HT-29 (cell line): ENCODE data around the gene ENPP5. TPM values are rescaled to one million over a fixed set of nuclear protein-coding genes. Genes with fewer than 3 reads are reported as not detected.

Experiments used
- DNase-seq: peaks from one replicate; pipeline ENCODE4 v3.0.0-alpha.2; 2015; ENCODE audit warnings: low spot score
- total RNA-seq: library from RNA; depleted of rRNA; stranded (reverse); fragments of >200 nt; shearing (Covaris generic); gene quantifications from 2 replicates; pipeline ENCODE4 v1.2.3, GENCODE V29; 2014; rRNA removed

The ENPP5 gene
- 1.4 TPM in 1 of 2 replicates, not detected in the other for total RNA-seq

DNA sequence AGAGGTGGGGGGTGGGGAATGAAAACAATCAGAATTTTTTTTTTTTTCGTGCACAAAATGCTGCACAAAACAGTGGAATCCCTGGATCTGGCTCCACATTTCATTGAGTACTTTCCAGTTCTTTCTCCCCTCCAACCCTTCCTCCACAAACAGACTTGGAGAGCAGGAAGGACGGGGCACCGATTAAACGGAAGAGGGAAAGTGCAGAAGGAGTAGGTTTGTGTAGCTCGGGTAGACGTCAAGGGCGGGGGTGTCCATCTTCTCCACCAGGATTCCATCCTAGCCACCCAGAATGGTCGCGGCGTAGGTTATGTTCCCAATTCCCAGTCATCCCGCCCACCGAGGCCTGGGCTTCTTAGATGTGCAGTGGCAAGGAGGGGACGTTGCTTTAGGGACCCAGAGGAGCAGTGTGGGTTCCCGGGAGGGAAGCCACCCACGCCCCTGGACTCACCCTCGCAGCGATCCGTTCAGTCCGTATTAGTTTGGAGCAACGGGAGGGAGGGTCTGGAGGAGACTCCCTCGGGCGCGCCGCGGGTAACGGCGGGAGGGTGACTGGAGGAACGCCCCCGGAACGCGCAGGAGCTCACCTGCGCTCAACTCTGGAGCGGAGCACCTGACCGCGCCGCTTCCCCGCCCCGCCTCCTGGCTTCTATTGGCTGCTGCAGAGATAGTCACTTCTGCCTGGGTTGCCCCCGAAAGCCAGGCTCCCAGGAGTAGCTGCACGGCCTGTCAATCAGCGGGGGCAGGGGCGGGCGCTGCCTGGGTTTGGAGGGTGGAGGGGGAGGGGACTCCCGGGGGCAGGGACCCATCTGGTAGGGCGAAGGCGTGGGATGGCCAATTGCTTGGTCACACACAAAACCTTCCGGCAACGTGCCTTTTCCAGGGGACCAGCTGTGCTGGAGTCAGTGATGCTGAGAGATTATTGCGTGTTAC, at the start of gene ENPP5:
Gene ENPP5 (minus strand): TSS at position 624 of the 933 bp plus-strand sequence. CDS start 2,718 bp downstream, outside the sequence.
- DNase-seq = peak; percentile 66

DNA sequence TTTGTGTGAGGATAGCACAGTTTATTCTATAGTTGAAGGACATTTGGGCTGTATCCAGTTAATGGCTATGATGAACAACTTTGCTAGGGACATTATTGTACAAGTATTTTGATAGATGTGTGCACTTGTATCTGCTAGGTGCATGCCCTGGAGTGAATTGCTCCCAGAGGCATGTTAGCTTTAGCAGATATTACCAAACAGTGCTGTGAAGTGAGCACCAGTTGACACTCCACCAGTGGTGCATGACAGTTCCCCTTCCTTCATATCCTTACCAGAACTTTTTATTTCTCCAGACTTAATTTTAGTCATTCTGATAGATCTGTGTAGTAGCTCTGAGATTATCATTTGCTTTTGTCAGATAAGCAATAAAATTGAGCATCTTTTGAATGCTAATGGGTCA, 48.9 kb upstream of the ENPP5 start:
- DNase-seq = no peak

DNA sequence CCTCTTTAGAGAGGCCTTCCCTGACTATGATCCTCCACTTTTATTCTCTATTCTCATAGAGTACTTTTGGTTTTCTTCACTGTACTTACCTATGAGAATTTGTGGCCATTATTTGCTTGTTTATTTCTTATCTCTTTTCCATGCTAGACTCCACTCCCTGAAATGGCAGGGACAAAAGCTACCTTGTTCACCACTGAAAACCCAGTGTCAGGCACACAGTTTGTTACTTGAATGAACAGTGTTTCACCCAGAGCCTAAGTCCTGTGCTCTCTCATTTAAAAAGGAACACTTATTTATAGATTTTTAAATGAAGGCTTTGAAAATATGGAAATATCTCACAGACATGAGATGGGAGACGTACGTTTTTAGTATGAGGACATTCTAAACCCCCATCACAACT, 47.7 kb upstream of the ENPP5 start:
- DNase-seq = no peak

GRCh38 chr6:46217671-46218131, 46.9 kb upstream of the ENPP5 start:
- no peak for DNase-seq

- no peak for DNase-seq
These were observed 46.1 kb upstream of the ENPP5 start for GRCh38 chr6:46216879-46217278.

DNA sequence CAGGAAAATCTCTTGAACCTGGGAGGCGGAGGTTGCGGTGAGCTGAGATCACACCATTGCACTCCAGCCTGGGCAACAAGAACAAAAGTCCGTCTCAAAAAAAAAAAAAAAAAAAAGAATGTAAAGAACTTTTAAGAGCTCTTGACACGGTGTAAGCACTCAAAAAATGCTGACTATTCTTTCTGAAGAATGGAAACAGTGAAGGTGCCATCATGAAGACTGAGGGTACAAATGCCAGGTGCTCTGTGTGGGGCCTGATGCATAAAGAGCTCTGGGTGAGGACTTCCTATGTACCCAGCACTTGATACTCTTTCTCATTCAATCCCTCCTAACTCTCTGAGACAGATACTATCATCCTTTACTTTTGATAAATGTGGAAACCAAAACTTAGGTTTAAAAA, 45.0 kb upstream of the ENPP5 start:
- DNase-seq = no peak

- DNase-seq = no peak
These were observed 44.4 kb upstream of the ENPP5 start for GRCh38 chr6:46215213-46215612.

GRCh38 chr6:46211917-46212316, 41.1 kb upstream of the ENPP5 start:
- DNase-seq = no peak

- DNase-seq = no peak
These were observed 39.5 kb upstream of the ENPP5 start for GRCh38 chr6:46210294-46210693.

DNA sequence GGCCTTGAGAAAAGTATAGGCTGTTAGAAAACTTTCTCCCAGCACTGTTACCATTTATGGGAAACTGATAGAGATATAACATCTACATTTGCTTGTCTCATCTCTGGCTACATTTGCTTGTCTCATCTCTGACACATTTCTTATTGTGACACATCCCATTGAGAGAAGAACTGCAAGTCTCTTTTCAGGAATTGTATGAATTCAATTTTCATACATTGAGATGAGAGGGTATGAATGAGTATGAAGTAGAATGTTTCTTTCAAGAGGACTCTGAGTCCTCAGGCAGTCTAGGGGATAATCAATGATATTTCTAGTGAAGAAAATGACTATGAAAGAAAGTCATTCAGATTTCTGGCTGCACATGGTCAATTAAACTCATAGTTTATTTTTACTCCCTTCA, 37.5 kb upstream of the ENPP5 start:
- no peak for DNase-seq

DNA sequence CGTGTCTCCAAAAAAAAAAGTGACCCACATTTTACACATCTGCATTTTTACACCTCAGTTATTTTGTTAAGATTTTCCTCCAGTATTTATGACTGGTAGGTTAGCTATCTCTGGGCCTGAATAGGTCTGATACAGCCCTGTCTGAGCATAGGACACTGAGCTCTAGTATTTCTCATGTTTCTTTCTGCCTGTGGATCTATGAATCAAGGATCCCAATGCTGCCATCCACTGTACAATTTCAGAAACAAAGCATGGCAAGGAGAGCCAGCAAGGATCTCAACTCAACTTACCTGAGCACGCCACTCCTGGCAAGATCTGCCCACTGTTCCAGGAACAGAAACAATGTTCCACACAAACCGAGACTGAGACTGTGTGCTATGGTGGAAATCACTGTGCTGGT, 36.4 kb upstream of the ENPP5 start:
- peak; percentile 19 for DNase-seq

GRCh38 chr6:46204880-46205650, 34.3 kb upstream of the ENPP5 start:
- DNase-seq = no peak

- no peak for DNase-seq
These were observed 32.8 kb upstream of the ENPP5 start for GRCh38 chr6:46203391-46204177.

- DNase-seq = no peak
These were observed 30.9 kb upstream of the ENPP5 start for GRCh38 chr6:46201702-46202101.

GRCh38 chr6:46199387-46199786, 28.6 kb upstream of the ENPP5 start:
- DNase-seq = no peak

DNA sequence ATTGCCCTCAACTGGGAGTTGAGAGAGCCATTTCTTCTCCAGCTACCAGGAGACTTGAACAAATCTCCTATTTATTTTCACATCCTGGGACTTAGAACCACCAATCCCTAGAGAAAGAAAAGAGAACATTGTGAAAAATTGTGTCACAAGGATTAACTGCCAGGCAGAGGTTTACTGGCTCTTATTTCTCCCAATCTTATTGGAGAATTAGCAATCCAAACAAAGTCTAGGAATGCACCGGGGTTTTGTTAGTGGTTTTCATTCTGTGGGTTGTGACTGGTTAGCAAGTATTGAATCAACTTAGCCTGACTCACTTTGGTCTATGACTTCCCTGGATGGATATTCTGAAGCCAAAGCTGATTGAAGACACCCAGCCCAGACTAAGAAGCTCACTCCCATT, 21.2 kb upstream of the ENPP5 start:
- no peak for DNase-seq

DNA sequence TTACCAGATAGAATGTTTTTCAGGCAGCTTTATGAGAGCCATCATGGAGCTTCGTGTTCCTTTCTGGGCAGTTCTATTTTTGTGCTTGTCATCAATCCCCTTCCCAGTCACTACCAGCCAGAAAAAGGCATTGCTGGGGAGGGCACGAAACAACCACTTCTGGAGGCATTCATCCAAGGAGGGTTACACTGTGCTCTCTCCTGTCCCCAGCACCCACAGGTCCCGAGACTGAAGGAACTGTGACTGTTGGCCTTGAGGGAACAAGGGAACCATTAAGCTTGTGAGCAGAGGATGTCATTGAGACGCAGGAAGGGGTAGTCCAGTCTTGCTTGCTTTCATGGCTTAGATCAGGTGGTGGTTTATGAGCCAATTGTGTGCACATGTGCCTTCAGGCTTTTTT, 20.1 kb upstream of the ENPP5 start:
- no peak for DNase-seq

DNA sequence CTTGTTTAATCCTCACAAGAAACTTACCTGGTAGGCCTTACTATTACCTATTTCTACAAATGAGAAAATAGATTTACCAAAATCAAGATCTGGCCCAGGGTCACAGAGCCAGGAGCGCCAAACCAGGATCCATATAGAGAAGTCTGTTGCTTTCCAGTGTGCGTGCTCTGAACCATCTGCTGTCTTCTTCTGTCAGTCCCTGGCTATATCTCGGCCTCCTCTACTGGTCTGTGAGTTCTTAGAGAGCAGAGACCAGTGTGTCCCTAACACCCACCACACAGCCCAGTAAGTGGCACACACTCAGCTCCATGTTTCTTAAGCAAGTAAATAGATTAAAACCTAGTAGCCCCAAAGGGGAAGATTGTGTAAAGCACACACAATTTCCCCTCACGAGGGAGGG, 18.9 kb upstream of the ENPP5 start:
- no peak for DNase-seq

DNA sequence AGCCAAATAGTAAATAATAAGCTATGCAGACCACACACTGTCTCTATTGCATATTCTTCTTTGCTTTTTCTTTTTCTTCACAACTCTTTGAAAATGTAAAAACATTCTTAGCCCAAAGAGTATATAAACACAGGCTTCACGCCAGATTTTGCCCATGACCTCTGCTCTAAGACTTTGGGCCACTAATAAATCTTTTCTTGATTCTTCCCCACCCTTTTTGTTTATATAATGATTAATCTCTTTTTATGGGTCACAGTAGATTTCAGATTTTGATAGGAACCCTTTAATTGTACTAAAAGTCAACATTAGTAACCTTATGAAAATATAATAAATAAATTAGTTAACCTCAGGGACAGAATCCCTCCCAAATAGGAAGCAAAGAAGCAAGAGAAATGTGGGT, 15.8 kb upstream of the ENPP5 start:
- peak; percentile 69 for DNase-seq

- no peak for DNase-seq
These were observed 13.3 kb upstream of the ENPP5 start for GRCh38 chr6:46184114-46184513.

GRCh38 chr6:46175976-46176375, 5.2 kb upstream of the ENPP5 start:
- DNase-seq = no peak

DNA sequence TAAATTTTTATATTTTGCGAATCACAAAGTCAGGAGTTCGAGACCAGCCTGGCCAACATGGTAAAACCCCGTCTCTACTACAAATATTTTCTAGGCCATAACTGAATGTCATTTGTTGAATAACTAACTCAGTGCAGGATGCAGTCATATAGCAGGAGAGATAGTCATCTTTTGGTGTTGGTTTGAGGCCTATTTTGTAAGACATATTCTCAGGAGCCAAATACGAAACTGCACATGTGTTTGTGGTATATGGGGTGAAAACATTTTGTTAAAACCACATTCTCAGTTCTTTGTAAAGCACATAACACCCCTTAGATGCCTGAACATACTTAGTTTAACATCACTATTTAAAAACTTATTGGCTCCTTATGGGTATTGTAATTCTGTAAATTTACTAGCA, 4.7 kb upstream of the ENPP5 start:
- no peak for DNase-seq
